Brain microvascular endothelial cell (primary cell): ENCODE measurements around the gene SNRNP40.
"Not testable (repeated sequence)": the region's sequence is repeated elsewhere in the genome, so short reads cannot be mapped to it uniquely, and the experiment has no call there.

Experiments used
- DNase-seq: peaks from one replicate; pipeline ENCODE4 v3.0.0-alpha.2; 2020
- H3K27ac ChIP-seq: fragments of 250-450 bp; sonication (Bioruptor Pico); 2 replicates; pipeline ENCODE4 v1.5.1; 2020; ENCODE audit warnings: mild to moderate bottlenecking, moderate library complexity
- H3K27me3 ChIP-seq: fragments of 250-450 bp; sonication (Bioruptor Pico); replicated peaks from 2 replicates; pipeline ENCODE4 v1.5.1; 2020; ENCODE audit warnings: mild to moderate bottlenecking
- H3K36me3 ChIP-seq: fragments of 250-450 bp; sonication (Bioruptor Pico); replicated peaks from 2 replicates; pipeline ENCODE4 v1.5.1; 2020; ENCODE audit warnings: mild to moderate bottlenecking
- H3K4me3 ChIP-seq: 2 replicates; pipeline ENCODE4 v1.5.1; 2011; ENCODE audit warnings: low read depth, mild to moderate bottlenecking, control low read depth, low read length, moderate library complexity
- CTCF ChIP-seq: IDR thresholded peaks from 2 replicates; pipeline ENCODE4 v1.5.1; 2011; ENCODE audit warnings: low read depth, mild to moderate bottlenecking, moderate library complexity, low read length, control low read depth, inconsistent platforms; ENCODE audit errors: missing control alignments
- in situ Hi-C: cut with HindIII; loops from 2 replicates; pipeline ENCODE4 v1.10.0; 2017; ENCODE audit warnings: low sequenced_read_pairs, low pct_ligation_motif_present

Gene SNRNP40

GRCh38 chr1:31297277-31298247, 974 bp upstream of the SNRNP40 start:
- H3K27ac ChIP-seq: peak overlapping the region; percentile 80
- no peaks in the 10 kb centered on the region for H3K27me3 ChIP-seq
- H3K4me3 ChIP-seq: peak overlapping the region; percentile 83
- TF ChIP-seq CTCF: no peak
- DNase-seq: peak; percentile 1
- H3K36me3 ChIP-seq: peaks cover 9% of the 10 kb centered on the region
- in situ Hi-C loops: no loop called here

GRCh38 chr1:31295874-31296485, 608 bp downstream of the SNRNP40 start:
- peak overlapping the region; percentile 92 for H3K4me3 ChIP-seq
- in situ Hi-C loops: no loop called here
- H3K36me3 ChIP-seq: peaks cover 22% of the 10 kb centered on the region
- H3K27ac ChIP-seq: peak overlapping the region; percentile 75
- no peaks in the 10 kb centered on the region for H3K27me3 ChIP-seq
- DNase-seq: no peak
- TF ChIP-seq CTCF: no peak

DNA sequence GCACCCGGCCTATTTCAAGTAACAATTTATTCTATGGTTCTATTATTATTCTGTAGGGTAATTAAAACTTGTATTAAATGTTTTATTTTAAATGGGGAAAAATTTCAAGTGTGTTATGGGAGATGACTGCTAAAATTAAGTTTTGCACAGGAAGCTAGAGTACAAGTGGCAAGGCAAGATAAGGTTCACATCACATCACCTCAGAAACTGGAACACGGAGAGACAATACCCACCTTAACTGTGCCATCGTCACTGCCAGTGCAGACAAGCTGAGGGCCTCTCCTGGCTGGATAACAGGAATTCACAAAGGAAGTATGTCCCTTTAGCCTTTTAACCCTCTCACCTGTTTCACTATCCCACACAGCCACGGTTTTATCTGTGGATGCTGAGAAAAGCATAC, 7.6 kb downstream of the SNRNP40 start:
- in situ Hi-C loops: no loop called here
- DNase-seq: no peak
- Histone ChIP-seq H3K36me3 (peaks cover 66% of the 10 kb centered on the region), H3K27me3 (no peaks in the 10 kb centered on the region), H3K27ac (no peak overlapping the region), H3K4me3 (no peak overlapping the region)
- TF ChIP-seq CTCF: no peak

GRCh38 chr1:31287791-31288190, 8.8 kb downstream of the SNRNP40 start:
- H3K27ac ChIP-seq, H3K27me3 ChIP-seq, H3K4me3 ChIP-seq, DNase-seq, in situ Hi-C loops: not testable (repeated sequence)
- peaks cover 66% of the 10 kb centered on the region for H3K36me3 ChIP-seq

DNA sequence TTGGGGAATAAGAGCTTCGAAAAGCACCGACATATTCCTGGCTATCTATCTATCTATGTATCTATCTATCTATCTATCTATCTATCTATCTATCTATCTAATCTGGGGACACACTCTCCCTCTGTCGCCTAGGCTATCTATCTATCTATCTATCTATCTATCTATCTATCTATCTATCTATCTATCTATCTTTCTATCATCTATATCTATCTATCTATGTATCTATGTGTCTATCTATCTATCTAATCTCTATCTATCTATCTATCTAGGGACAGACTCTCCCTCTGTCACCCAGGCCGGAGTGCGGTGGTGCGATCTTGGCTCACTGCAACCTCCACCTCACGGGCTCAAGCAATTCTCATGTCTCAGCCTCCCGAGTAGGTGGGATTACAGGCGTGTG, 14.2 kb downstream of the SNRNP40 start:
- in situ Hi-C loops, H3K4me3 ChIP-seq, H3K27ac ChIP-seq, H3K27me3 ChIP-seq, DNase-seq: not testable (repeated sequence)
- peaks cover 67% of the 10 kb centered on the region for H3K36me3 ChIP-seq

- H3K36me3 ChIP-seq: peaks cover 33% of the 10 kb centered on the region
- no peak overlapping the region for H3K27ac ChIP-seq
- no peaks in the 10 kb centered on the region for H3K27me3 ChIP-seq
- TF ChIP-seq CTCF: no peak
- in situ Hi-C loops: no loop called here
- no peak overlapping the region for H3K4me3 ChIP-seq
- no peak for DNase-seq
Measured at GRCh38 chr1:31273619-31274018, 23.0 kb downstream of the SNRNP40 start.
